ENCODE results near the gene NXPH4. TPM values are rescaled to one million over a fixed set of nuclear protein-coding genes. Genes with fewer than 3 reads are reported as not detected.
A peak's percentile ranks its signal among the peaks of the same experiment; 100 is the strongest.

Gene NXPH4
- total RNA-seq, 1 donor from 2014 or later: not detected

GRCh38 chr12:57185906-57186508 is 30.6 kb upstream of the NXPH4 start:
- no peak overlapping the region for H3K9ac ChIP-seq
- H3K27me3 Mint-ChIP-seq (ENCODE audit: insufficient read depth, low read depth): peaks cover 11% of the 10 kb centered on the region
- no peak overlapping the region for H3K4me3 Mint-ChIP-seq
- H3F3A ChIP-seq (ENCODE audit: low read depth): peaks cover 13% of the 10 kb centered on the region
- no peaks in the 10 kb centered on the region for H3K36me3 ChIP-seq
- no peak overlapping the region for H3K27ac ChIP-seq
- no peaks in the 10 kb centered on the region for H3K4me1 ChIP-seq
- DNase-seq (ENCODE audit: low spot score): no peak
- peaks cover 3% of the 10 kb centered on the region for H3K4me1 Mint-ChIP-seq
- peaks cover 26% of the 10 kb centered on the region for H3K36me3 Mint-ChIP-seq
- no peaks in the 10 kb centered on the region for H3K79me2 ChIP-seq (ENCODE audit: low read depth)
- H3K27me3 ChIP-seq: no peaks in the 10 kb centered on the region
- H4K20me1 ChIP-seq (ENCODE audit: low read depth): peaks cover 4% of the 10 kb centered on the region
- H2AFZ ChIP-seq (replicated peaks): no peak overlapping the region
- no peak overlapping the region for H3K4me2 ChIP-seq
- no peak for TF ChIP-seq EZH2 (IDR thresholded peaks at IDR 0.05)
- TF ChIP-seq EZH2phosphoT487 (IDR thresholded peaks at IDR 0.05): no peak
- no peak for TF ChIP-seq CTCF (IDR thresholded peaks at IDR 0.05)
- H3K4me3 ChIP-seq: no peak overlapping the region
- no peaks in the 10 kb centered on the region for H3K9me3 Mint-ChIP-seq
- no peak overlapping the region for H3K27ac Mint-ChIP-seq
- no peaks in the 10 kb centered on the region for H3K9me3 ChIP-seq (ENCODE audit: low read depth)

GRCh38 chr12:57187222-57188089 is 29.1 kb upstream of the NXPH4 start:
- no peak for TF ChIP-seq CTCF (IDR thresholded peaks at IDR 0.05)
- Histone ChIP-seq H3K9ac (no peak overlapping the region), H3K4me3 (no peak overlapping the region), H4K20me1 (ENCODE audit: low read depth) (peaks cover 4% of the 10 kb centered on the region), H3K27ac (no peak overlapping the region), H3K4me1 (no peaks in the 10 kb centered on the region), H2AFZ (replicated peaks) (no peak overlapping the region), H3K36me3 (no peaks in the 10 kb centered on the region), H3K79me2 (ENCODE audit: low read depth) (no peaks in the 10 kb centered on the region), H3K27me3 (no peaks in the 10 kb centered on the region), H3K4me2 (no peak overlapping the region), H3F3A (ENCODE audit: low read depth) (peaks cover 4% of the 10 kb centered on the region), H3K9me3 (ENCODE audit: low read depth) (no peaks in the 10 kb centered on the region)
- no peak for DNase-seq (ENCODE audit: low spot score)
- Mint-ChIP-seq H3K36me3 (peaks cover 35% of the 10 kb centered on the region), H3K4me3 (peak overlapping the region; percentile 15), H3K9me3 (no peaks in the 10 kb centered on the region), H3K4me1 (peaks cover 3% of the 10 kb centered on the region), H3K27ac (peak overlapping the region; percentile 33), H3K27me3 (ENCODE audit: insufficient read depth, low read depth) (peaks cover 12% of the 10 kb centered on the region)

- Histone ChIP-seq H3K4me3 (no peak overlapping the region), H2AFZ (replicated peaks) (no peak overlapping the region), H3K27me3 (no peaks in the 10 kb centered on the region), H3K36me3 (no peaks in the 10 kb centered on the region), H3K4me1 (no peaks in the 10 kb centered on the region), H4K20me1 (ENCODE audit: low read depth) (peaks cover 4% of the 10 kb centered on the region), H3F3A (ENCODE audit: low read depth) (no peaks in the 10 kb centered on the region), H3K79me2 (ENCODE audit: low read depth) (no peaks in the 10 kb centered on the region), H3K27ac (no peak overlapping the region), H3K9me3 (ENCODE audit: low read depth) (no peaks in the 10 kb centered on the region), H3K9ac (no peak overlapping the region), H3K4me2 (no peak overlapping the region)
- DNase-seq (ENCODE audit: low spot score): no peak
- no peaks in the 10 kb centered on the region for H3K9me3 Mint-ChIP-seq
- H3K27me3 Mint-ChIP-seq (ENCODE audit: insufficient read depth, low read depth): peaks cover 12% of the 10 kb centered on the region
- TF ChIP-seq EZH2phosphoT487 (IDR thresholded peaks at IDR 0.05) (no peak), EZH2 (IDR thresholded peaks at IDR 0.05) (no peak), CTCF (IDR thresholded peaks at IDR 0.05) (no peak)
- no peak overlapping the region for H3K27ac Mint-ChIP-seq
- H3K36me3 Mint-ChIP-seq: peaks cover 36% of the 10 kb centered on the region
- H3K4me1 Mint-ChIP-seq: no peaks in the 10 kb centered on the region
- no peak overlapping the region for H3K4me3 Mint-ChIP-seq
These were observed 28.5 kb upstream of the NXPH4 start for GRCh38 chr12:57188090-57188425.

All from neural progenitor cell (in vitro differentiated cells).